ENCODE data around the gene NRIP3. TPM values are rescaled to one million over a fixed set of nuclear protein-coding genes. Genes with fewer than 3 reads are reported as not detected.

NRIP3 gene
- polyA plus RNA-seq (0.93 to 1.0 TPM (median 1.00 TPM) in 3 replicates), polyA minus RNA-seq (0.33 to 1.9 TPM (median 0.76 TPM) in 3 replicates)
- 2.0 TPM for polyA plus RNA-seq (2011; ENCODE audit: low read depth)
- polyA plus RNA-seq (2011; cell fraction: cytosol; rRNA removed): 0.73 and 1.0 TPM in 2 replicates
- polyA plus RNA-seq (2011; cell fraction: nucleus; rRNA removed): 0.68 and 0.70 TPM in 2 replicates
- 0.97 and 1.5 TPM in 2 replicates for polyA plus RNA-seq (2012; ENCODE audit: low replicate concordance)
- 2.5 TPM for polyA minus RNA-seq (2011; cell fraction: cytosol; rRNA and poly(A)+ RNA removed)
- 2.6 TPM in 1 of 2 replicates, not detected in the other for polyA minus RNA-seq (2011; cell fraction: nucleus; rRNA and poly(A)+ RNA removed)

DNA sequence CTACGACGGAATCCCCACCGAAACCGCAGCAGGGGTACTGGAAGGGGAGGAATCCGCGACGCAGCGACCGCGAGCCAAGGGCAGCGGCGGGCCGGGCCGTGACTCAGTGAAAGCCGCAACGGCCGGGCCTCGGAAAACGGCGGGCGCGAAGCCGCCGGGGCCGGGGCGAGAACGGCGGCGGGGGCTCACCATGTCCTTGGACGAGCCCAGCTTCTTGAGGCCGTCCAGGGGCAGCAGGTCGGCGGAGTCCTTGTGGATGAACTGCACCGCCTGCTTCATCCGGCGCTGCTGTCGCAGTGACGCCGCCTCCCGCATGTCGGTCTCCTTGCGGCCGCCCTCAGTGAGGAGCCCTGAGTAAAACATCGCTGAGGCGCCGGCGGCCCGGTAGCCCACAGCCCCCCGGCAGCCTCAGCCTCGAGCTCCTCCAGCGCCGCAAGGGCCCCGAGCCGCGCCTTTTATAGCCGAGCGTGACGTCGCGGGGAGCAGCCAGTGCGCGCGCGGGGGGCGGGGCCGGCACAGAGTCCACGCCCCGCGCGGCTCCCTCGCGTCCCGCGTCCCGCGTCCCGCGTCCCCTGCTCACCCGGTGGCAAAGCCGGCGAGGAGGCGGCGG is at the start of gene NRIP3:
Gene NRIP3 (minus strand): TSS at position 429 of the 610 bp plus-strand sequence. CDS start 66 bp downstream, at position 363.
- H3K9me3 ChIP-seq (ENCODE audit: control insufficient read depth, low read depth, low read length): no peaks in the 10 kb centered on the region
- peak within 1 kb of the TSS; percentile 73 for H2AFZ ChIP-seq (ENCODE audit: control insufficient read depth, low read length)
- no peaks in the 10 kb centered on the region for H4K20me1 ChIP-seq (ENCODE audit: control insufficient read depth, extremely low read depth, insufficient read depth, low read length)
- H3K4me2 ChIP-seq (ENCODE audit: control insufficient read depth, extremely low read depth, insufficient read depth, low read depth, low read length): peak within 1 kb of the TSS; percentile 87
- no peaks in the 10 kb centered on the region for H3K9me1 ChIP-seq (ENCODE audit: control insufficient read depth, extremely low read depth, insufficient read depth, low read length)
- peak within 1 kb of the TSS; percentile 48 for H3K9ac ChIP-seq (ENCODE audit: control insufficient read depth, extremely low read depth, insufficient read depth, low read length)
- H3K79me2 ChIP-seq (ENCODE audit: control insufficient read depth, insufficient read depth, low read length): no peaks in the 10 kb centered on the region
- no peak for DNase-seq (ENCODE audit: low read depth, low spot score)
- H3K27me3 ChIP-seq (ENCODE audit: control insufficient read depth, extremely low read depth, insufficient read depth, low read length): peaks cover 49% of the 10 kb centered on the region
- H3K36me3 ChIP-seq (ENCODE audit: control insufficient read depth in 2 of 2, extremely low read depth in 1 of 2, insufficient read depth in 2 of 2, low read length in 2 of 2): no peaks in the 10 kb centered on the region
- H3K4me3 ChIP-seq (ENCODE audit: control insufficient read depth in 2 of 3, extremely low read depth in 1 of 3, insufficient read depth in 2 of 3, low read depth in 1 of 3, low read length in 3 of 3): peak within 1 kb of the TSS; percentile 31 to 62 (median 48)
- dilution Hi-C loops (cut with MboI; ENCODE audit: extremely low pct_ligation_motif_present, low sequenced_read_pairs): no loop called here
- FAIRE-seq: no peak
- peaks cover 19% of the 10 kb centered on the region for H3K4me1 ChIP-seq (ENCODE audit: control insufficient read depth, extremely low read depth, insufficient read depth, low read length)
- H3K27ac ChIP-seq (ENCODE audit: control insufficient read depth, insufficient read depth, low read length): no peak within 1 kb of the TSS
- TF ChIP-seq, protein P1, sequence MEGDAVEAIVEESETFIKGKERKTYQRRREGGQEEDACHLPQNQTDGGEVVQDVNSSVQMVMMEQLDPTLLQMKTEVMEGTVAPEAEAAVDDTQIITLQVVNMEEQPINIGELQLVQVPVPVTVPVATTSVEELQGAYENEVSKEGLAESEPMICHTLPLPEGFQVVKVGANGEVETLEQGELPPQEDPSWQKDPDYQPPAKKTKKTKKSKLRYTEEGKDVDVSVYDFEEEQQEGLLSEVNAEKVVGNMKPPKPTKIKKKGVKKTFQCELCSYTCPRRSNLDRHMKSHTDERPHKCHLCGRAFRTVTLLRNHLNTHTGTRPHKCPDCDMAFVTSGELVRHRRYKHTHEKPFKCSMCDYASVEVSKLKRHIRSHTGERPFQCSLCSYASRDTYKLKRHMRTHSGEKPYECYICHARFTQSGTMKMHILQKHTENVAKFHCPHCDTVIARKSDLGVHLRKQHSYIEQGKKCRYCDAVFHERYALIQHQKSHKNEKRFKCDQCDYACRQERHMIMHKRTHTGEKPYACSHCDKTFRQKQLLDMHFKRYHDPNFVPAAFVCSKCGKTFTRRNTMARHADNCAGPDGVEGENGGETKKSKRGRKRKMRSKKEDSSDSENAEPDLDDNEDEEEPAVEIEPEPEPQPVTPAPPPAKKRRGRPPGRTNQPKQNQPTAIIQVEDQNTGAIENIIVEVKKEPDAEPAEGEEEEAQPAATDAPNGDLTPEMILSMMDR (optimal IDR thresholded peaks at IDR 0.05 in 1 of 3, IDR thresholded peaks at IDR 0.05 in 1 of 3, conservative IDR thresholded peaks at IDR 0.05 in 1 of 3; ENCODE audit: extremely low read depth in 1 of 3, insufficient read depth in 2 of 3, low read length in 3 of 3): no peak
- TF ChIP-seq EZH2 (IDR thresholded peaks at IDR 0.05; ENCODE audit: low read length): peak; percentile 74

DNA sequence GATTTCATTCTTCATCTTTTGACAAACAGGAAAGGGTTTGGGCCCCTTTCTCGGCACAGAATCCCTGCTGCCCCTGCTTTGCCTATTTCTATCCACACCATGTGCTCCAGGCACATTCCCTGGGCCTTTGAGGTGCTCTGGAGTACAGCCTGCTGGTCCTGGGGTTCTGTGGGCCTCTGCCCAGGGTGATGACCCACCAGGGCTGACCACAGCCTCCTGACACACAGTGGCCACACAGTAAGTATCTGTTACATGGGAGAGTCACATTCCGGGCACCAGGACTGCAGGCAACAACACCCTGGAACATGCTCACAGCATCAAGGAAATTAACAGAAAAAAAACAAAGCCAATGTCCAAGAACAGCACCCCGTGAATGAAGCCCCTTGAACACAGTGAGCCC is 48.5 kb upstream of the NRIP3 start:
- no peak overlapping the region for H3K4me3 ChIP-seq (ENCODE audit: control insufficient read depth in 2 of 3, extremely low read depth in 1 of 3, insufficient read depth in 2 of 3, low read depth in 1 of 3, low read length in 3 of 3)
- H3K79me2 ChIP-seq (ENCODE audit: control insufficient read depth, insufficient read depth, low read length): no peaks in the 10 kb centered on the region
- H4K20me1 ChIP-seq (ENCODE audit: control insufficient read depth, extremely low read depth, insufficient read depth, low read length): no peaks in the 10 kb centered on the region
- H3K36me3 ChIP-seq (ENCODE audit: control insufficient read depth in 2 of 2, extremely low read depth in 1 of 2, insufficient read depth in 2 of 2, low read length in 2 of 2): no peaks in the 10 kb centered on the region
- dilution Hi-C loops (cut with MboI; ENCODE audit: extremely low pct_ligation_motif_present, low sequenced_read_pairs): no loop called here
- TF ChIP-seq, protein P1 (optimal IDR thresholded peaks at IDR 0.05 in 1 of 3, IDR thresholded peaks at IDR 0.05 in 1 of 3, conservative IDR thresholded peaks at IDR 0.05 in 1 of 3; ENCODE audit: extremely low read depth in 1 of 3, insufficient read depth in 2 of 3, low read length in 3 of 3): no peak
- TF ChIP-seq EZH2 (IDR thresholded peaks at IDR 0.05; ENCODE audit: low read length): no peak
- no peaks in the 10 kb centered on the region for H3K4me1 ChIP-seq (ENCODE audit: control insufficient read depth, extremely low read depth, insufficient read depth, low read length)
- no peak overlapping the region for H2AFZ ChIP-seq (ENCODE audit: control insufficient read depth, low read length)
- no peaks in the 10 kb centered on the region for H3K9me1 ChIP-seq (ENCODE audit: control insufficient read depth, extremely low read depth, insufficient read depth, low read length)
- no peak for DNase-seq (ENCODE audit: low read depth, low spot score)
- no peak overlapping the region for H3K4me2 ChIP-seq (ENCODE audit: control insufficient read depth, extremely low read depth, insufficient read depth, low read depth, low read length)
- no peak overlapping the region for H3K9ac ChIP-seq (ENCODE audit: control insufficient read depth, extremely low read depth, insufficient read depth, low read length)
- no peaks in the 10 kb centered on the region for H3K9me3 ChIP-seq (ENCODE audit: control insufficient read depth, low read depth, low read length)
- no peak for FAIRE-seq
- no peak overlapping the region for H3K27ac ChIP-seq (ENCODE audit: control insufficient read depth, insufficient read depth, low read length)
- no peaks in the 10 kb centered on the region for H3K27me3 ChIP-seq (ENCODE audit: control insufficient read depth, extremely low read depth, insufficient read depth, low read length)
